HepG2 (cell line): ENCODE results near the gene SDK2. TPM values are rescaled to one million over a fixed set of nuclear protein-coding genes. Genes with fewer than 3 reads are reported as not detected.

Source experiments
- ATAC-seq: fragments of 200-7000 bp; cut with Tn5 transposase; 3 replicates; pipeline ENCODE4 v1.9.1; 2020; ENCODE audit warnings: mild to moderate bottlenecking, moderate library complexity
- BruUV-seq: library from RNA; stranded (reverse); fragments of 400-500 nt; replicated peaks from 2 replicates; lab custom pipeline; 2021; lab: Mats Ljungman, UMichigan
- CTCF ChIA-PET: fragments of 300-600 bp; formaldehyde crosslinking; extraction: SDS; loops from one replicate; lab custom pipeline; 2021; ENCODE audit warnings: low total read pairs, inconsistent platforms, low intra/inter-chr PET ratio; lab: Yijun Ruan, JAX
- POLR2A ChIA-PET: fragments of 350-600 bp; sonication (Branson Sonifier 250); formaldehyde crosslinking; loops from one replicate; lab custom pipeline; 2020; ENCODE audit warnings: antibody characterized with exemption, inconsistent platforms; lab: Yijun Ruan, JAX
- DNase-seq: peaks from one replicate; pipeline ENCODE4 v3.0.0-alpha.2; 2015; ENCODE audit warnings: low spot score
- FAIRE-seq: peaks from 3 replicates; lab custom pipeline; 2011; peaks lifted over from hg19 to GRCh38; lab: Jason Lieb, UNC
- H2AFZ ChIP-seq: one replicate; pipeline ENCODE4 v1.6.1; 2011; ENCODE audit warnings: low read length, inconsistent platforms
- H3K27ac ChIP-seq: fragments of 300-600 bp; 3 replicates; pipeline ENCODE4 v1.8.0; 2011; ENCODE audit warnings: mixed run types, mild to moderate bottlenecking, mixed read lengths, low read length, inconsistent platforms; ENCODE audit not compliant: insufficient read depth; ENCODE audit errors: extremely low read length
- H3K27me3 ChIP-seq, 2 experiments: fragments of 200-600 bp in 1 of 2; 2 replicates in 1 of 2; 3 replicates in 1 of 2; pipeline versions ENCODE4 v1.6.0 to v1.8.0; 2011; ENCODE audit warnings: low read length in 2 of 2, mild to moderate bottlenecking in 2 of 2, moderate library complexity in 2 of 2, inconsistent platforms in 1 of 2; ENCODE audit not compliant: insufficient read depth in 2 of 2, control insufficient read depth in 1 of 2
- H3K36me3 ChIP-seq, 2 experiments: fragments of 200-600 bp in 1 of 2; replicated peaks in 1 of 2; 2 replicates in 1 of 2; 3 replicates in 1 of 2; pipeline versions ENCODE4 v1.5.1 to v1.8.0; 2011; ENCODE audit warnings: low read length in 2 of 2, inconsistent platforms in 1 of 2; ENCODE audit not compliant: insufficient read depth in 2 of 2, control insufficient read depth in 1 of 2
- H3K4me1 ChIP-seq: 2 replicates; pipeline ENCODE4 v1.5.1; 2012; ENCODE audit warnings: low read length, inconsistent platforms; ENCODE audit not compliant: insufficient read depth
- H3K4me2 ChIP-seq: 2 replicates; pipeline ENCODE4 v1.6.0; 2011; ENCODE audit warnings: low read depth, low read length, inconsistent platforms
- H3K4me3 ChIP-seq, 3 experiments: fragments of 200-600 bp in 1 of 3; sonication (generic), shearing (Covaris generic) in 1 of 3; replicated peaks in 1 of 3; 2 replicates each; pipeline ENCODE4 v1.5.1; 2011 to 2016; ENCODE audit warnings: low read length in 3 of 3, inconsistent platforms in 2 of 3, low read depth in 2 of 3, mild to moderate bottlenecking in 2 of 3, control low read depth in 1 of 3, mixed read lengths in 1 of 3; ENCODE audit not compliant: insufficient read depth in 1 of 3
- H3K79me2 ChIP-seq: one replicate; pipeline ENCODE4 v1.6.1; 2011; ENCODE audit warnings: low read length, inconsistent platforms; ENCODE audit not compliant: insufficient read depth
- H3K9ac ChIP-seq: 2 replicates; pipeline ENCODE4 v1.6.0; 2011; ENCODE audit warnings: mild to moderate bottlenecking, low read depth, low read length, inconsistent platforms; ENCODE audit not compliant: insufficient read depth
- H3K9me3 ChIP-seq: 2 replicates; pipeline ENCODE4 v1.5.1; 2012; ENCODE audit warnings: mild to moderate bottlenecking, low read length
- H4K20me1 ChIP-seq: 2 replicates; pipeline ENCODE4 v1.6.0; 2011; ENCODE audit warnings: inconsistent platforms, mild to moderate bottlenecking, low read length, moderate library complexity; ENCODE audit not compliant: insufficient read depth
- BRF2 ChIP-seq: sonication (generic); formaldehyde crosslinking; IDR thresholded peaks from 2 replicates; pipeline ENCODE4 v1.8.1; 2022; ENCODE audit warnings: mild to moderate bottlenecking, missing genetic modification reagents
- MTF1 ChIP-seq: sonication (generic); formaldehyde crosslinking; IDR thresholded peaks from 2 replicates; pipeline ENCODE4 v1.5.0; 2020; ENCODE audit warnings: missing genetic modification reagents
- SIN3B ChIP-seq: fragments of 150-350 bp; IDR thresholded peaks from 2 replicates; pipeline ENCODE4 v1.6.1; 2014; ENCODE audit warnings: low read length
- SMARCC2 ChIP-seq: fragments of 450-650 bp; IDR thresholded peaks from 2 replicates; pipeline ENCODE4 v1.6.1; 2017; ENCODE audit warnings: antibody characterized with exemption, mild to moderate bottlenecking
- ZMAT3 ChIP-seq: sonication (generic); formaldehyde crosslinking; conservative IDR thresholded peaks from 2 replicates; pipeline ENCODE4 v1.7.0; 2021; ENCODE audit warnings: missing genetic modification reagents
- ZNF138 ChIP-seq: sonication (generic); formaldehyde crosslinking; IDR thresholded peaks from 2 replicates; pipeline ENCODE4 v1.5.0; 2020; ENCODE audit warnings: mild to moderate bottlenecking, low read depth, missing genetic modification reagents
- ZNF672 ChIP-seq: sonication (generic); formaldehyde crosslinking; IDR thresholded peaks from 2 replicates; pipeline ENCODE4 v1.8.1; 2022; ENCODE audit warnings: missing genetic modification reagents
- ZNF816 ChIP-seq: sonication (generic); formaldehyde crosslinking; IDR thresholded peaks from 2 replicates; pipeline ENCODE4 v1.8.0; 2022; ENCODE audit warnings: missing genetic modification reagents, mild to moderate bottlenecking, borderline replicate concordance
- WGBS: methylation state at CpG from one replicate; pipeline ENCODE4 v1.1.6; 2017; ENCODE audit warnings: low lambda C conversion rate; 5-methylcytosine and 5-hydroxymethylcytosine counted together
- in situ Hi-C: cut with HindIII; loops from 2 replicates; pipeline ENCODE4 v1.10.0; 2017; ENCODE audit warnings: low pct_unique_long_range_greater_than_20kb; ENCODE audit not compliant: extremely low pct_ligation_motif_present
- intact Hi-C: fragments of 100-400 bp; cut with micrococcal nuclease; formaldehyde crosslinking; loops from one replicate; pipeline ENCODE4 v1.10.0; 2022; ENCODE audit not compliant: unreplicated experiment
- polyA plus RNA-seq, 8 experiments: library from polyadenylated mRNA; depleted of rRNA in 3 of 8; stranded (reverse) in 7 of 8; unstranded in 1 of 8; fragments of >200 nt; fragmentation: Illumina TruSeq in 4 of 8; extraction: Trizol in 4 of 8; gene quantifications; 2 replicates each; pipeline versions ENCODE4 v1.2.1 to v1.2.3, GENCODE V29; 2011 to 2016; ENCODE audit warnings: low read depth in 4 of 8, missing spikeins in 1 of 8, mixed read lengths in 1 of 8; ENCODE audit not compliant: insufficient read depth in 1 of 8
- total RNA-seq, 5 experiments: library from RNA; depleted of rRNA; stranded (reverse); fragments of >200 nt; fragmentation: Illumina TruSeq; extraction: Trizol; gene quantifications; 2 replicates each; pipeline ENCODE4 v1.2.3, GENCODE V29; 2016; ENCODE audit warnings: low read depth in 1 of 5
- TF ChIP-seq, protein P1 (sequence below): sonication (generic); formaldehyde crosslinking; conservative IDR thresholded peaks from 2 replicates; pipeline ENCODE4 v1.4.0; 2020; ENCODE audit warnings: missing genetic modification reagents
- TF ChIP-seq, protein P2 (sequence below): sonication (generic); formaldehyde crosslinking; IDR thresholded peaks from 2 replicates; pipeline ENCODE4 v1.8.0; 2022; ENCODE audit warnings: mild to moderate bottlenecking, missing genetic modification reagents, moderate library complexity
- TF ChIP-seq, protein P3 (sequence below): sonication (generic); formaldehyde crosslinking; IDR thresholded peaks from 2 replicates; pipeline ENCODE4 v1.9.0; 2021; ENCODE audit warnings: missing genetic modification reagents, mild to moderate bottlenecking, borderline replicate concordance
- TF ChIP-seq, protein P4 (sequence below): IDR thresholded peaks from 2 replicates; pipeline ENCODE4 v1.6.1; 2016; ENCODE audit warnings: missing compliant biosample characterization, missing genetic modification reagents, borderline replicate concordance

The SDK2 gene
- total and polyA plus RNA-seq, 2 of the 13 experiments (the other 11 are each of a cell fraction or from before 2014, with no cell fraction given): not detected

GRCh38 chr17:73660366-73660765, 16.1 kb upstream of the SDK2 start:
- no TSS peak for BruUV-seq

More at GRCh38 chr17:73660366-73660765, 16.1 kb upstream of the SDK2 start:
- FAIRE-seq (no peak), DNase-seq (no peak), ATAC-seq (no peak)
- WGBS: 14% methylated on average over 5 of the region's 5 CpGs
- Histone ChIP-seq H3K9ac (no peak overlapping the region), H3K4me2 (no peak overlapping the region), H3K9me3 (no peaks in the 10 kb centered on the region), H3K27ac (no peak overlapping the region), H3K27me3 (peaks cover 0 to 13% of the 10 kb centered on the region in 2 experiments; a peak in 3 of 5 replicates), H2AFZ (no peak overlapping the region), H3K36me3 (no peaks in the 10 kb centered on the region), H3K4me1 (no peaks in the 10 kb centered on the region), H3K79me2 (no peaks in the 10 kb centered on the region), H3K4me3 (no peak overlapping the region), H4K20me1 (no peaks in the 10 kb centered on the region)
- CTCF ChIA-PET: no interaction called here
- TF ChIP-seq MTF1 (CRISPR knock-in tag): no peak
- TF ChIP-seq, protein P1, sequence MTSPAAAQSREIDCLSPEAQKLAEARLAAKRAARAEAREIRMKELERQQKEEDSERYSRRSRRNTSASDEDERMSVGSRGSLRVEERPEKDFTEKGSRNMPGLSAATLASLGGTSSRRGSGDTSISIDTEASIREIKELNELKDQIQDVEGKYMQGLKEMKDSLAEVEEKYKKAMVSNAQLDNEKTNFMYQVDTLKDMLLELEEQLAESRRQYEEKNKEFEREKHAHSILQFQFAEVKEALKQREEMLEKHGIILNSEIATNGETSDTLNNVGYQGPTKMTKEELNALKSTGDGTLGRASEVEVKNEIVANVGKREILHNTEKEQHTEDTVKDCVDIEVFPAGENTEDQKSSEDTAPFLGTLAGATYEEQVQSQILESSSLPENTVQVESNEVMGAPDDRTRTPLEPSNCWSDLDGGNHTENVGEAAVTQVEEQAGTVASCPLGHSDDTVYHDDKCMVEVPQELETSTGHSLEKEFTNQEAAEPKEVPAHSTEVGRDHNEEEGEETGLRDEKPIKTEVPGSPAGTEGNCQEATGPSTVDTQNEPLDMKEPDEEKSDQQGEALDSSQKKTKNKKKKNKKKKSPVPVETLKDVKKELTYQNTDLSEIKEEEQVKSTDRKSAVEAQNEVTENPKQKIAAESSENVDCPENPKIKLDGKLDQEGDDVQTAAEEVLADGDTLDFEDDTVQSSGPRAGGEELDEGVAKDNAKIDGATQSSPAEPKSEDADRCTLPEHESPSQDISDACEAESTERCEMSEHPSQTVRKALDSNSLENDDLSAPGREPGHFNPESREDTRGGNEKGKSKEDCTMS (CRISPR knock-in tag): no peak
- TF ChIP-seq, protein P2, sequence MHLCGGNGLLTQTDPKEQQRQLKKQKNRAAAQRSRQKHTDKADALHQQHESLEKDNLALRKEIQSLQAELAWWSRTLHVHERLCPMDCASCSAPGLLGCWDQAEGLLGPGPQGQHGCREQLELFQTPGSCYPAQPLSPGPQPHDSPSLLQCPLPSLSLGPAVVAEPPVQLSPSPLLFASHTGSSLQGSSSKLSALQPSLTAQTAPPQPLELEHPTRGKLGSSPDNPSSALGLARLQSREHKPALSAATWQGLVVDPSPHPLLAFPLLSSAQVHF (CRISPR knock-in tag): no peak
- TF ChIP-seq, protein P3, sequence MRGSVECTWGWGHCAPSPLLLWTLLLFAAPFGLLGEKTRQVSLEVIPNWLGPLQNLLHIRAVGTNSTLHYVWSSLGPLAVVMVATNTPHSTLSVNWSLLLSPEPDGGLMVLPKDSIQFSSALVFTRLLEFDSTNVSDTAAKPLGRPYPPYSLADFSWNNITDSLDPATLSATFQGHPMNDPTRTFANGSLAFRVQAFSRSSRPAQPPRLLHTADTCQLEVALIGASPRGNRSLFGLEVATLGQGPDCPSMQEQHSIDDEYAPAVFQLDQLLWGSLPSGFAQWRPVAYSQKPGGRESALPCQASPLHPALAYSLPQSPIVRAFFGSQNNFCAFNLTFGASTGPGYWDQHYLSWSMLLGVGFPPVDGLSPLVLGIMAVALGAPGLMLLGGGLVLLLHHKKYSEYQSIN: no peak
- TF ChIP-seq ZMAT3 (CRISPR knock-in tag): no peak
- no peak for TF ChIP-seq ZNF672 (CRISPR knock-in tag)
- TF ChIP-seq ZNF816: no peak
- no peak for TF ChIP-seq SIN3B
- no peak for TF ChIP-seq ZNF138 (CRISPR knock-in tag)
- TF ChIP-seq, protein P4, sequence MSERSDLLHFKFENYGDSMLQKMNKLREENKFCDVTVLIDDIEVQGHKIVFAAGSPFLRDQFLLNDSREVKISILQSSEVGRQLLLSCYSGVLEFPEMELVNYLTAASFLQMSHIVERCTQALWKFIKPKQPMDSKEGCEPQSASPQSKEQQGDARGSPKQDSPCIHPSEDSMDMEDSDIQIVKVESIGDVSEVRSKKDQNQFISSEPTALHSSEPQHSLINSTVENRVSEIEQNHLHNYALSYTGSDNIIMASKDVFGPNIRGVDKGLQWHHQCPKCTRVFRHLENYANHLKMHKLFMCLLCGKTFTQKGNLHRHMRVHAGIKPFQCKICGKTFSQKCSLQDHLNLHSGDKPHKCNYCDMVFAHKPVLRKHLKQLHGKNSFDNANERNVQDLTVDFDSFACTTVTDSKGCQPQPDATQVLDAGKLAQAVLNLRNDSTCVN: no peak
- no peak for TF ChIP-seq SMARCC2
- no peak for TF ChIP-seq BRF2 (CRISPR knock-in tag)
- intact Hi-C loops (no loop called here), in situ Hi-C loops (no loop called here)
- POLR2A ChIA-PET: no interaction called here
